Measurements from ENCODE around the gene PRDM16.

Gene PRDM16

DNA sequence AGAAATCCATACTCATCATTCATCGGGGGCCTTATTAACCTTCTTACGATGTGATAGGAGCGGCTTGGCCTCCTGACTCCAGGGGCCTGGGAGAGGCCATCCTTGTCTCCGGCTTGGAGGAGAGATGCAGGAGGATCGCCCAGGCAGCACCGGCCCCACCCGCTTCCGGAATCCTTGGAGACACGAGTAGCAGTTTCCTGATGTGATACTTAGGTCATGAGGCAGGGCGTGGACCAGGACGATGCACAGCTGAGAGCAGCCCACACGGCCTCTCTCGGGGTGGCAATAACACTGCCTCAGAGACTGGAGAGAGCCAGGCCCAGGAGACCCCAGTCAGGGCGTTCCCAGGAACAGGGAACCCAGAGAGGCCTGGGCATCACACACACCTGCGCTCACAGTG is 221.9 kb downstream of the PRDM16 start:
- no peak for DNase-seq

DNA sequence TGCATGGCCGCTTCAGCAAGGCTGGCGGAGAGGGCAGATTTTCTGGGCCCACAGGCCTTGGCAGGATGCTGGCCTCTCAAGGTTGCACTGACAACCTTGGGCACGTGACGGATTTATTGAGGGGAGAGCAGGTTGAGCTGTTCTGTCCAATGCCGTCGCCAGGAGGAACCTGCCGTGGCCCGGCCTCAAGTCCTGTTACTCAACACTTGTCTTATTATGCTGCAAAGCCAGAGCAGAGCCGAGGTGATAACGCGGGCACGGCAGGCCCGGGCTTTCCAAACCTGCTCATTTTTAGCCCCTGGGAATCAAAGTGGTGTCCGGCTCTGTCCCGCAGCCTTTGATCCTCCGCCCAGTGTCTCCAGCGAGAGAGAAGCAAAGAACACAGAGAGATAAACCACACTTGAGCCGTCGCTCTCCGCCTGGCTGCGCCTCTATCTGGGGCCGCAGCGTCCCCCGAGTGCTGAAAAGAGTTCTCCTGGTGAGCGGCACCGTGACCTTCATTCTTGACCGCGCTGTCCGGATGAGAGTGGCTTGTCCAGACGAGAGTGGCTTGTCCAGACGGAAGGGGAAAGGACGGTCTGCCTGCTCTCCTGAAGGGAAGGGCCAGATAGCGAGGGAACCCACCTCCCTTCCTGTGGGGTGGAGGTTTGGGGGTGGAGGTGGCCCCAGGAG is 223.2 kb downstream of the PRDM16 start:
- DNase-seq = no peak

DNA sequence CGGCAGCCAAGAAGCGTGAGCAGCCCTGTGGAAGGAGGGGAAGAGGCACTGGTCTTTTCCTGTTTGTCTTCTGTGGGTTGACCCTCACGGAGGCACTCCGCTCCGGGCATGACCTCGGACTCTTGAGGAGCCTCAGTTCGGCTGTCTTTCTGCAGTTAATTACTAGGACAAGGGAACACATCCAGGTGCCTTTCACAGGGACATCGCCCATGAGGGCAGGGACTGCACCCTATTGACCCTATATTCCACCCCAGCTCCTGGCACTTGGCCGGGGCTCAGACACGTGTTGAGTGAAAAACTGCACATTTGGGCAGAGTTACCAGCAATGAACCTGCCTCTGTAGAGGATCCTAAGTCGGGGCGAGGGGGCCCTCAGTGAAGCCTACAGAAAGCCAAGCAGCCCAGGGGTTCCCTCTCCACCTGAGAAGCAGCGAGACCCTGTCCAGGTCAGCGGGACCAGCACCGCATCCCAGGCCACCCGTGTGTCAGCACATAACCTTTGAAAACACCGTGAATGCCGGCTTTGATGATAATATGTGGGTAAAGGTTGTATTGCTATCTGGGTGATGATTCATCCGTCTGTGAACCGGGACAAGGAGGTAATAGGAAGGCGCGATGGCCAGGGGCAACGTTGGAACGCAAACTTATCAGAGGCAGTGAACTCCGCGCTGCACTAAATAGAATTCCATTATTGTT is 224.0 kb downstream of the PRDM16 start:
- no peak for DNase-seq

DNA sequence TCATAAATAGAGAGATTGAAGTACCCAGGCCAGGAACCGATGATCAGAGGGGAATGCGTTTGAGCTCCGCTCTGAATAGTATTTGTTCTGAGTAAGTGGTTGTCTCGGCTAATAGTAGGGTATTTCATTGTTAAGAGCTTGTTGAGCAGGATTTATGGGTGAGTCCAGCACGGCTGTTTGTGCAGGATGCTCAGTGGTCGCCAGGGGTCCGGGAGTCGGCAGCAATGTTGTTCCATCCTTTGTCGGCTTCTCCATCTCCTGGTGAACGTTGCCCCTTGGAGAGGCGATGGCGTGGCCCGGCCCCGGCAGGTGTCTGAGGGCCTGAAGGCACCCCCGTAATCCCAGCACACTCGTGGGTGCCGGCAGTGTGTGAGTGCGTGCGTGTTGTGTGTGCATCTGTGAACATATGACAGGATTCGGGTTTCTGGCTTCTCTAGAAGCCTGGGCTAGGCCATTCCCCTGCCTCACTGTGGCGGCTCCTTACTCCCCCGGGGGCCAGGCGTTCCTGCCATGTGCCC is 224.6 kb downstream of the PRDM16 start:
- DNase-seq = no peak

DNA sequence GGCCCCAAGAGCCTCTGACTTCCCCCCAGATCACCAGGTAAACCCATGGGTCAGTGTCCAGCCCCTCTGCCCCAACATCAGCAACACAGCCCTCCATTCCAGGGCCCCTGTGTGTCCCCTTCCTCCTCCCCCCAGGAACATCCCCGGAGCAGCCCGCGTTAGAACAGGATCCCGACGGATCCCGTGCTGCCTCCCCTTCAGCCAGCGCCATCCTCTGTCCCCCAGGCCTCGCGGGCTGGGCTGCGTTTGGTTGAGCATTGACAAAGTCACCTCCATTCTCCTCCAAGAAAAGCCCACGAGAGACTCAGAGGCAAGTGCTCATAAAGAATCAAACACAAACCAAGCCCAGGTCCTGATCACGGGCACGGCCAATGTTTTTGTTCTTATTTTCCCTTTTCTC is 225.4 kb downstream of the PRDM16 start:
- no peak for DNase-seq

DNA sequence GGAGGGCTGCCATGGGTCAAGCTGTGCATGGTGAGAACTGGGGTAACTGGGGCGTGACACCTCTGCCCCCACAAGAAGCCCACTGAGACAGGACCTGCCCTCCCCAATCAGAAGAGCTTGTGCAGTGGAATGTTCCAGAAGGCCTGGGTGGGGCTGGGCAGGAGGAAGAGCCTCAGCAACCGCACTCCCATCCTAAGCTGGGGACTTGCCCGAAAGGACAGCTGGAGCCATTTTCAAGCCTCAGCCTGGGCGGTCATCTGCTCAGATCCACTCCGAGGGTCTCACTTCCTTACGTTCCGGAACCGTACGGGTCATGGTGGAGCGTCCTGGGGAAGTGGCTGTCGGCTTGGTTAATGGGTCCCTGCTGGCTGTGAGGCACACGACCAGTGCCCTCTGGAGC is 226.8 kb downstream of the PRDM16 start:
- DNase-seq = no peak

DNA sequence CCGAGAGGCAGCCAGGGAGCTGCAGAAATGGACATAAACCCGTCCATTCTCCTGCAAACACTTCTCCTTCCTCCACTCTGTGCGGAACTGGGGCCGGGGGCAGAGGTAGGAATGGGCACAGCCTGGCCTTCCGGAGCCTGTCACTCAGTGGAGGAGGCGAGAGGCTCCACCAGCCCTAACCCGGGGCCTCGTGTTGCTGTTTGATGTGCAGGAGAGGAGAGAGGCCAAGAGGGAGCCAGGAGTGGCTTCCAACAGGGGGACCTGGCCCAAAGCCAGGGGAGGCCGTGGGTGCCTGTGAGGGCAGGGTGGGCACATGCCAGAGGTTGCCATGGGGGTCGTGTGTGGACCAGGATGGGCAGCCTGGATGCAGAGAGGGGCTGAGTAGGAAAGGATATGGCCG is 227.3 kb downstream of the PRDM16 start:
- no peak for DNase-seq

DNA sequence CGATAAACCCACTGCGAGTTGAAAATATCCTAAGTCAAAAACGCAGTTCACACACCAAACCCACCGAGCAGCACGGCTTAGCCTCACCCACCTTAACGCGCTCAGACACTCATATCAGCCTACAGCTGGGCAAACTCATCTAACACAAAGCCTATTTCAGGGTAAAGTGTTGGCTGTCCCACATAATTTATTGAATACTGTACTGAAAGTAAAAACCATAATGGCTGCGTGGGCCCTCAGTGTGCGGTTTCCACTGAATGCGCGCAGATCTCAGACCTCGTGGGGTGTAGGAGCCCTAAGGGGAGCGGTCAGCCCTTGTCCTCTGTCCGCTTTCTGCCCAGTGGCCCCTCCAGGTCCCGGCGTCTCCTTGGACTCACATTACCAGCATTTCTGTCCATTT is 227.8 kb downstream of the PRDM16 start:
- DNase-seq = no peak

DNA sequence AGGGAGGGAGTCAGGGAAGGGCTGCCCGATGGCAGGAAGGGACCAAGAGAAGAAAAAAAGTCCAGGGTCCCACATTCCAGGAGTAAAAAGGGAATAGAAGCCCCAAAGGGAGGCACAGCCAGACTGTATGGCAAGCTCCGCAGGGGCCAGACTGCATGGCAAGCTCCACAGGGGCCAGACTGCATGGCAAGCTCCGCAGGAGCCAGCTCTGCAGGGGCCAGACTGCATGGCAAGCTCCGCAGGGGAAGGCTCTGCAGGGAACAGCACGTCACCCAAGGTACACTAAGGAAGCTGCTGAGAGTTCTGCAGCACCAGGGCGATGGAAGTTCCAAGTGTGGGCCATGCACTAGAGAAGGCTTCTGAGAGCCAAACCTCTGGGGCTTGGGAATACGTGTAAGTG is 228.8 kb downstream of the PRDM16 start:
- DNase-seq = no peak

DNA sequence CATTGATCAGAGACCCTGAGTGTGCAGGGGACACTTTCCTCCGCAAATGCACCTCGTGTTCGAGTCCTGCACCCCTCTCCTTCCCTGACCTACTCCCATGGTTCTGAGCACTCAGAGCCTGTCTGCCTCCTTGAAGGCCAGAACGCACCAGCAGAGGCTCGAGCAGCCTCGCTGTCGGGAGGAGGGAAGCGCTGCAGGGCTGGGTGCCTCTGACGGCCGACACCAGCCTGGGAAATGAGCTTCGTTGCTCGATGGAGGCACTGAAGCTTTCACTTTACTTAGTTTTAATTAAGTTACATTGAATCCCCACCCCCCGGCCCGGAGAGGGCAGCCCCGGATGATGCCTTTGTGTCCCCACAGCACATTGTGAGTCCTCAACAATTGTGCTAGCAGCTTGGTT is 229.2 kb downstream of the PRDM16 start:
- DNase-seq = no peak

DNA sequence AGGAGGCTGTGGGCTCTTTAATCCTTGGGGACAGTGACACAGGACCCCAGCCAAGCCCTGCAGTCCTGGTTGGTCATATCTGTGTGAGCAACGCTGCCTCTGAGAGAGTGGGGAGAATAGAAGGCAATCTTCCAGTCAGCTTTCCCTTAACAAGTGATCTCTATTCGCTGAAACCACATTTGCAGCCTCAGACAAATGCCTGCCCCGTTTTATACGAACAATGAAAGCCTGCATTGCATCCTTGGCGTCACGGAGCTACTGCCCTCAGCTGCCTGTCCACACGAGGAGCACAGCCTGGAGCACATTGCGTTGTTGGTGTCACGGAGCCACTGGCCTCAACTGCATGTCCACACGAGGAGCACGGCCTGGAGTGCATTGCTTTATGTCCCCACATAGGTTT is 235.2 kb downstream of the PRDM16 start:
- no peak for DNase-seq

DNA sequence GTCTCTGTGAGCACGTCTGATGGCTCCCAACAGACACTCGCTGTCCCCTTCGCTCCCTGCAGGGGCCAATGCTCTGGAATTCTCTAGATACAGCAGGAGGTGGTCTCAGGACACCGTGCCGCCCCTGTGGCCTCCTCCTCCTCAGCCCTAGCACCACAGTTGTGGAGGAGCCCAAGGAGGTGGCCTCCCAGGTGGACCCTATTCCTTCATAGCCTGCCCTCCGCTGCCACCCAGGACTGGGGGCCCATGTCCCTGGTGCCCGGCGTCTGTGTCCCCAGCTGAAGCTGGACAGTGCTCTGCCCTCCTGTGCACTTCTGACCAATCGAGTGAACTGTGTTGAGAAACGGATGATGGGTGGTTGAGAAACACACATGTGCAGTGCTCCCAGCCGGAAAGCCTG is 235.7 kb downstream of the PRDM16 start:
- no peak for DNase-seq

DNA sequence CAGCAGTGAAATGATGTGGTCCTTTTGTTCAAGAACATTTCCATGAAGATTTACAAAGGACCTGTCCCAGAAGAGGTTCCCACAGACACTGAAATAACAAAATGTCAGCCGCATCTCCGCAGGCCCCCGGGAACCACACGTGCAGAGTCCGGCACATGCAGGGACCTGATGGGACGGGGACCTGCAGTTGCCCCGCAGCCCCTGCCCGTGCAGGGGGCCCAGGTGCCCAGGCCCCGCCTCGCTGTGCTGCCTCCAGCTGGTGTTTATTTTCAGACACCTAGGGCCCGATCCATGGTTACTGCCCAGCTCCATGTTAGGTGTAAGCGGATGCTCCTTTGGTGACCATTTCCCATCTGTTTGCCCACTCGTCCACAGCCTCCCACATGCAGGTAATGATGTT is 236.2 kb downstream of the PRDM16 start:
- no peak for DNase-seq

DNA sequence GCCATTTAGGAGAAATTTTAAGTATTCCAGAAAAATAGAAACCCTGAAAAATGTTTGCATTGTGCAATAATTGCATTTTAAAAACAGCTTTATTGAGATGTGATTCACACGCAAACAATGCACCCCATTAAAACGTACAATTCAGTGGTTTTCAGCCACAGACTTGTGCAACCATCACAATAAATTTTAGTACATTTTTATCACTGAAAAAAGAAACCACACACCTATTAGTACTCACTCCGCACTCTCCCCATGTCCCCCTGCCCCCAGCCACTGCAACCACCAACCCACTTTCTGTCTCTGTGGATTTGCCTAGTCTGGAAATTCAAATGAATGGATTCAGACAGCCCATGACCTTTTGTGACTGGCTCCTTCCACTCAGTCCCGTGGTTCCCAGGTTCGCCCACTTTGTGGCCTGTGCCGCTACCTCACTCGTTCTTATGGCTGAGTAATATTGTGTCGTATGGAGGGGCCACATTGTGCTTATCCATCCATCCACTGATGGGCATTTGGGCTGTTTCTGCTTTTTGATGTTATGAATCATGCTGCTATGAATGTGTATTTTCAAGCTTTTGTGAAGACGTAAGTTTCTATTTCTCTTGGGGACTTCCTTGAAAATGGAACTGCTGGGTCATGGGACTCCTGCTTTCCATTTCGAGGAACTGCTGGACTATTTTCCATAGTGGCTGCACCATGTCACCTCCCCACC is 237.7 kb downstream of the PRDM16 start:
- DNase-seq = no peak

DNA sequence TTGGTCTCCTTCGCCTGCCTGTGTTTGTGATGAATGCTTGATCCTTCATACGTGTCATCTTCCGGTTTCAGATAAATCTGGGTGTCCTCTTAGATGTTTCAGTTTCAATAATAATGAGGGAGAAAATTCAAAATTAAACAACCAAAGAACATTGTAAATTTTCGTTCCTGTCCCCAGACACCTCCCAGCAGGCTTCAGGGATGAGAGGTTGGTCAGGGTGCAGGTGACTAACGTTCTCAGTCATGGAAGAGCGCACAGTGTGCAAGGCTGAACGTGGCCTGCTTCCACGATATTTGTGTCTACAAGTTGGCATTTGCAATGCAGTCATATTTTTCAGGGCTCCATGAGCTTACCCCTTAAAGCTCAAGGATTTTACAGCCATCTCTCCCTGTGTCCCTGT is 238.4 kb downstream of the PRDM16 start:
- no peak for DNase-seq

DNA sequence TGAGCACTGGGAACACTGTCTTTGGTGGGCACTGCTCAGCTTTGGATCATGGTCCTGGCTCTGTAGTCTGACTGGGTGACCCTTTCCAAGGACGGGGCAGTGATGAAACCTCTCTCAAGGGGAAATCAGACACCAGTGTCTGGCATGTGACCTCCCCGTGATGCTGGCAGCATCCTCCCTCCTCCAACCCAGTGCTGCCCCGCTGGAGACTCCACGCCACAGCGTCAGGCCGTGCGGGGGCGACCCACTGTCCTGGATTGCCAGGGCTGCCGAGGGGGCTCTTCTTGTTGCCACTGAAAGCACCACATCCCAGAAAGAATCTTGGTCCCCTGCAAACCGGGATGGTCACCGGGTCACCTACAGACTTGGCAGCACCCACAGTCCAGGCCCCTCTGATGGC is 239.1 kb downstream of the PRDM16 start:
- no peak for DNase-seq

DNA sequence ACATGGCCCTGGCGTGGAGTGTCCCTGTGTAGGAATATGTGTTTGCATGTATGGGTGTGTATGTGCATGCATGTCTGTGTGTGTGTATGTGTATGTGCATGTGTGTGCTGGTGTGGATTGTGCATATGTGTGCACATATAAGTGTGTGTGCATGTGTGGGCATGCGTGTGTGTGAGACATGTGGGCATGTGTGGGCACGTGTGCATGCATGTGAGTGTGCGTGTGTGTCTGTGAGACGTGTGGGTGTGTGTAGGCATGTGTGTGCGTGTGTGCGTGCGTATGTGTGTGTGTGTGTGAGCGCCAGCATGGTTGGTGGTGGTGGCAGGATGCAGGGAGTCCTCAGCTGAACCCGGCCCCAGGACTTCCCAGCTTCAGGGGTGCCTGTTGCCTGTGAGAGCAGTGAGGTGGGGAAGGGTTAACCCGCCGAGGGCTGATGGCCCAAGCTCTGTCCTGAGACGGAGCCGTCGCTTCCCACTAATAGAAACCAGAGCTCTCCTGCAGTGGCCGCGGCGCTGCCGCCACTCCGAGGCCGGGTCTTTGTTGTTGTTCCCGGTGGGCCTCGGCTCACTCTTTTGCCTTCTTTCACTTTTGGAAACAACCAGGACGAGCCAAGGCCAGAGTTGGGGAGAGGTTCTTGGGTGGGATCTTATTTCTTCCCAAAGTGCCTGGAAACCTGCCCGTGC is 241.9 kb downstream of the PRDM16 start:
- DNase-seq = no peak

DNA sequence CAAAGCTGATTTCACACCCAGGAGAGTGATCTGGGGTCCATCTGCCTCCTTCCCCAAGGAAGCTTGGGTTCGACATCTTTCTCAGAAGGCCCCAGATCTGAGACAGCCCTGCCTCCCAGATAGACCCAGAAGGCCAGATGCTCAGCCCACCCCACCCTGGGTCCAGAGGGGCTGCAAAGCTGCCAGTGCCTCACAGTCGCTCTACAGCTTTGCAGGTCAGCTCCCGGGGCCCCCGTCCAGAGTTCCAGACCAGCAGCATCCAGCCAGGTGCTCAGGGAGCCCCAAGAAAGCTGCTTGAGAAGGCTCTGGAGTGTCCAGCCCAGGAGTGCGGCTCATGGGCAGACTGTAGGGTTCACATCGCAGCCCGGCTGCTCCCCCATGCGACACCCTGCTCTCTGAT is 242.7 kb downstream of the PRDM16 start:
- no peak for DNase-seq

DNA sequence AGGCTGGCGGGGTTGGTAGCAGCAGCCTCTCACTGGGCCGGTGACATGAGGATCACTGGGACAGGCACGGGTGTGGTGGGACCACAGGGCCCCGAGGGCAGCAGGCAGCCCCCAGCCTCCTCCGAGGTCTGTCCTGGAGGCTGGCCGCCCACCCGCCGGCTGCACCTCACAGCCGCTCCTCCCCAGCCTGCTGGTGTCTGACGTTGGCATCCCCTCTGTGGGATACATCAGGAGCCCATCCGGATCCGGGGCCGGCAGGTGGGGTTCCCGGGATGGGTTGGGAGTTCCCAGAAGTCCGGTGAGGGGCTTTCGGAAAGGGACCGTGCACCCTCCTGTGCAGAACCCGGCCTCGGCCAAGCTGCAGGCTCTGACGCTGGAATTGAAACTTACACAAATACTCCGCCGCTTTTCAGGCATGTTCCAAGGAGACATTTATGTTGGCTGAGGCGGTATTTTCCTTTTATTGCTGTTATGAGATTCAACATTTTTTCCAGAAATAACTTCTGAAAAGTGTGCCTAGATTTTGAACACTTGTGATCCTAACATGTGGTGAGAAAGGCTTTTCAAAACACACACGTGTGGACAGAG is 243.4 kb downstream of the PRDM16 start:
- DNase-seq = no peak

DNA sequence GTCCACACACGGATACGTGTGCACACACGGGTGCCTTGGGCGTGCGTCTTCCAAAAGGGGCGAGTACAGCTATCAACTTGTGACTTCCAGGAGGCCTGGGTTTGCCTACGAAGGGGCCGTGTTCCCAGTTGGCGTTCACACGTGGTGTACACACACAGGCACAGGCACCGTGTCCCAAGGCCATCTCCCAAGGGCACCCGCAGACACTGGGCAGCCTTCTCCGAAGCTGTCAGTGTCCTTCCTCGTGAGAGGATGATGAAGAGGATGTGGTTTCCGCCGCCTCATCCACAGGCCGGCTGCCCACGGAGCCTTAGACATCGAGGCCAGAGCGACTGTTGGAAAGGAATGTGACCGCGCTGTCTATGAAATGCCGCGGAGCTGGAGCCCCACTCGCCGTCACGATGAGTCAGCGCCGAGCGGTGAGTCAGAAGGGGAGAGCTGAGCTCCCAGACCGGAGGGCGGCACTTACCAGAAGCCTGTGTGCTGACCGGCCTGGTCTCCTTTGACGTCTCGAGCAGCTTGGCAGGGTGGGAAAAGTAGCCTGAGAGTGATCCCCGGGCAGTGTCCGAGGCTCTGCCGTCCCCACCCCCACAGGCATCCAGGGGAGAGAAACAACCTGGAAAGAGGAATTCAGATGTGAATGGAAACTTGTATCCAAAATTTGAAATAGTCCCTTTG is 244.0 kb downstream of the PRDM16 start:
- no peak for DNase-seq

DNA sequence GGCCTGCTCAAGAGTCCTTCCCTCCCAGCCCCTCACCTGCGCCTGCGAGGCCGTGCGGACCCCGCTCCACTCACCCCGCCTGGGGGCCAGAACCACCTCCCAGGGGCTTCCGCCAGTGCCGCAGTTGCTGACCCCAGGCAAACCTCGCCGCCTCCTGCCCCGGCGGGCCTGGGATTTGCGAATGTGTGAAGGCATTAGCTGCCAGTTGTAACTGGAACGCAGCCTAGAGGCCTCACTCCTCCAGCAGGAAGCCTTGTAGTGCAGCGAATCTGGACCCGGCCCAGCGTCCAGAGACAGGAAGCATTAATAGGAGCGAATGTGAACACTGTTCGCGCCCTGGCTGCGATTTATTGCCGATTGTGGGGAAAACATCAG is 244.6 kb downstream of the PRDM16 start:
- DNase-seq = no peak

All from NCI-H2107 (cell line).